ENCODE results near the gene SASH3. TPM values are rescaled to one million over a fixed set of nuclear protein-coding genes. Genes with fewer than 3 reads are reported as not detected.

SASH3 gene
- total RNA-seq, result not detected in 2 replicates

GRCh38 chrX:129779747-129780146, at the start of gene SASH3:
Gene SASH3 (plus strand): TSS chrX:129779949. CDS start chrX:129780098, 149 bp downstream.

GRCh38 chrX:129738466-129739308, 41.1 kb upstream of the SASH3 start, which contains the start of gene XPNPEP2:
Gene XPNPEP2 (plus strand): TSS chrX:129738979. CDS start chrX:129739214, 235 bp downstream.

GRCh38 chrX:129843459-129844306, 63.9 kb downstream of the SASH3 start, which contains the start of gene ZDHHC9:
Gene ZDHHC9 (minus strand): TSS chrX:129843886. CDS start chrX:129841945, 1,941 bp downstream.

Other genes starting within 250 kb of the SASH3 start
- 9.2 and 14.9 TPM in 2 replicates for gene OCRL, start 239.7 kb upstream of the SASH3 start, total RNA-seq
- 4.9 and 8.2 TPM in 2 replicates for gene APLN, start 125.0 kb upstream of the SASH3 start, total RNA-seq
- not detected in 2 replicates for gene XPNPEP2, start 41.0 kb upstream of the SASH3 start, total RNA-seq
- 22.4 and 25.9 TPM in 2 replicates for gene ZDHHC9, start 63.9 kb downstream of the SASH3 start, total RNA-seq
- gene UTP14A, start 126.2 kb downstream of the SASH3 start, total RNA-seq, result 16.7 and 24.5 TPM in 2 replicates
- 1.7 and 2.2 TPM in 2 replicates for gene BCORL1, start 202.7 kb downstream of the SASH3 start, total RNA-seq